ENCODE results near the gene MAD1L1. TPM values are rescaled to one million over a fixed set of nuclear protein-coding genes. Genes with fewer than 3 reads are reported as not detected.

Gene MAD1L1
- total and polyA plus RNA-seq, 2 of the 13 experiments (the other 11 are each of a cell fraction or from before 2014, with no cell fraction given), result 17.4 to 64.7 TPM

DNA sequence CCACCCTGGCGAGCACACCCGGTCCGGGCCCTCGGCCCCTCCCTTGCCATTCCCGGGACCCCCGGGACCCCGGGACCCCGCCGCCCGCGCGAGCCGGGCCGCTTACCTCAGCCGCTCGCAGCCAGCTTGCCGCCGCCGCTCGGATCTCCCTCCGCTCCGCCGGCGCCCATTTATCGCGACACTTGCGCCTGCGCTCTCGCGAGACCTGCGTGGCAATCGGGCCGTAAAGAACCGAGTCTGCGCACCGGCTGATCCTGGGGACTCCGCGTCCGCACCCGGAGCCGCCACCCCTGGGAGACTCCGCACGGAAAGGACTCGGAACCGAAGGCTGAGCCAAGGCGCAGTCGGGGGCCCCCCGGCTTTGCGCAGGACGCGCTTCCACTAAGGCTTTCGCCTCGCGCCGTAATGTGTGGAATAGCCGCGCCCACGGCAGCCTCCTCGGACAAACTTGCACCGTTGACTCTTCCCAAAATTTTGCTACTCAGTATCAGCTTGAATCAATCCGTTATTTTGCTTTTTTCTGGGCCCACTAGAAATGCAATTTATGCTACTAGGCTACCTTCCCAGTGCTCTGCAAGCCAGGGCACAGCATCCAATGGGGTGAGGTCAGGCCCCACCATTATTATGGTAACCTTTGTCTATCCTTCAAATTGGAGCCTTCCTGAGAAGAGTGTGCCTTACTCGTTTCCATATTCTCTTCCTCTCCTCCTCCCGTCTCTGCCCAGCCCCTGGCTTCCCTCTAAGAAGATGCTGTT, at the start of gene MAD1L1 (continued):
- TF ChIP-seq, protein P1, sequence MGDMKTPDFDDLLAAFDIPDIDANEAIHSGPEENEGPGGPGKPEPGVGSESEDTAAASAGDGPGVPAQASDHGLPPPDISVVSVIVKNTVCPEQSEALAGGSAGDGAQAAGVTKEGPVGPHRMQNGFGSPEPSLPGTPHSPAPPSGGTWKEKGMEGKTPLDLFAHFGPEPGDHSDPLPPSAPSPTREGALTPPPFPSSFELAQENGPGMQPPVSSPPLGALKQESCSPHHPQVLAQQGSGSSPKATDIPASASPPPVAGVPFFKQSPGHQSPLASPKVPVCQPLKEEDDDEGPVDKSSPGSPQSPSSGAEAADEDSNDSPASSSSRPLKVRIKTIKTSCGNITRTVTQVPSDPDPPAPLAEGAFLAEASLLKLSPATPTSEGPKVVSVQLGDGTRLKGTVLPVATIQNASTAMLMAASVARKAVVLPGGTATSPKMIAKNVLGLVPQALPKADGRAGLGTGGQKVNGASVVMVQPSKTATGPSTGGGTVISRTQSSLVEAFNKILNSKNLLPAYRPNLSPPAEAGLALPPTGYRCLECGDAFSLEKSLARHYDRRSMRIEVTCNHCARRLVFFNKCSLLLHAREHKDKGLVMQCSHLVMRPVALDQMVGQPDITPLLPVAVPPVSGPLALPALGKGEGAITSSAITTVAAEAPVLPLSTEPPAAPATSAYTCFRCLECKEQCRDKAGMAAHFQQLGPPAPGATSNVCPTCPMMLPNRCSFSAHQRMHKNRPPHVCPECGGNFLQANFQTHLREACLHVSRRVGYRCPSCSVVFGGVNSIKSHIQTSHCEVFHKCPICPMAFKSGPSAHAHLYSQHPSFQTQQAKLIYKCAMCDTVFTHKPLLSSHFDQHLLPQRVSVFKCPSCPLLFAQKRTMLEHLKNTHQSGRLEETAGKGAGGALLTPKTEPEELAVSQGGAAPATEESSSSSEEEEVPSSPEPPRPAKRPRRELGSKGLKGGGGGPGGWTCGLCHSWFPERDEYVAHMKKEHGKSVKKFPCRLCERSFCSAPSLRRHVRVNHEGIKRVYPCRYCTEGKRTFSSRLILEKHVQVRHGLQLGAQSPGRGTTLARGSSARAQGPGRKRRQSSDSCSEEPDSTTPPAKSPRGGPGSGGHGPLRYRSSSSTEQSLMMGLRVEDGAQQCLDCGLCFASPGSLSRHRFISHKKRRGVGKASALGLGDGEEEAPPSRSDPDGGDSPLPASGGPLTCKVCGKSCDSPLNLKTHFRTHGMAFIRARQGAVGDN (CRISPR knock-in tag; IDR thresholded peaks at IDR 0.05), result peak; percentile 71; the same call in 1 of the 2 replicates
- TF ChIP-seq RFX5 (IDR thresholded peaks at IDR 0.05; ENCODE audit: low read depth, low read length) (no peak), ZBTB1 (CRISPR knock-in tag; IDR thresholded peaks at IDR 0.05; ENCODE audit: borderline replicate concordance) (no peak), ZNF615 (CRISPR knock-in tag; IDR thresholded peaks at IDR 0.05; ENCODE audit: borderline replicate concordance) (no peak), ZNF790 (CRISPR knock-in tag; IDR thresholded peaks at IDR 0.05; ENCODE audit: borderline replicate concordance) (no peak), ZFP1 (CRISPR knock-in tag; IDR thresholded peaks at IDR 0.05) (no peak), MAF1 (CRISPR knock-in tag; IDR thresholded peaks at IDR 0.05; ENCODE audit: borderline replicate concordance) (no peak; the same call in 1 of the 2 replicates), NCOA1 (CRISPR knock-in tag; IDR thresholded peaks at IDR 0.05) (no peak), ZNF510 (CRISPR knock-in tag; IDR thresholded peaks at IDR 0.05; ENCODE audit: low read depth) (no peak), MED8 (CRISPR knock-in tag; IDR thresholded peaks at IDR 0.05; ENCODE audit: insufficient replicate concordance) (peak; percentile 77), KMT2A (CRISPR knock-in tag; IDR thresholded peaks at IDR 0.05) (peak; percentile 83), POLR2G (IDR thresholded peaks at IDR 0.05; ENCODE audit: low read depth, low read length) (peak; percentile 77), ZNF775 (CRISPR knock-in tag; IDR thresholded peaks at IDR 0.05; ENCODE audit: borderline replicate concordance) (no peak), SMAD9 (CRISPR knock-in tag; IDR thresholded peaks at IDR 0.05) (no peak), AGO1 (IDR thresholded peaks at IDR 0.05; ENCODE audit: low read depth, low read length, poor library complexity, severe bottlenecking) (peak; percentile 93)
- TF ChIP-seq, protein P2, sequence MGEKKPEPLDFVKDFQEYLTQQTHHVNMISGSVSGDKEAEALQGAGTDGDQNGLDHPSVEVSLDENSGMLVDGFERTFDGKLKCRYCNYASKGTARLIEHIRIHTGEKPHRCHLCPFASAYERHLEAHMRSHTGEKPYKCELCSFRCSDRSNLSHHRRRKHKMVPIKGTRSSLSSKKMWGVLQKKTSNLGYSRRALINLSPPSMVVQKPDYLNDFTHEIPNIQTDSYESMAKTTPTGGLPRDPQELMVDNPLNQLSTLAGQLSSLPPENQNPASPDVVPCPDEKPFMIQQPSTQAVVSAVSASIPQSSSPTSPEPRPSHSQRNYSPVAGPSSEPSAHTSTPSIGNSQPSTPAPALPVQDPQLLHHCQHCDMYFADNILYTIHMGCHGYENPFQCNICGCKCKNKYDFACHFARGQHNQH (CRISPR knock-in tag; IDR thresholded peaks at IDR 0.05), result no peak; the same call in 1 of the 2 replicates
- TF ChIP-seq, protein P3, sequence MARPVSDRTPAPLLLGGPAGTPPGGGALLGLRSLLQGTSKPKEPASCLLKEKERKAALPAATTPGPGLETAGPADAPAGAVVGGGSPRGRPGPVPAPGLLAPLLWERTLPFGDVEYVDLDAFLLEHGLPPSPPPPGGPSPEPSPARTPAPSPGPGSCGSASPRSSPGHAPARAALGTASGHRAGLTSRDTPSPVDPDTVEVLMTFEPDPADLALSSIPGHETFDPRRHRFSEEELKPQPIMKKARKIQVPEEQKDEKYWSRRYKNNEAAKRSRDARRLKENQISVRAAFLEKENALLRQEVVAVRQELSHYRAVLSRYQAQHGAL (CRISPR knock-in tag; IDR thresholded peaks at IDR 0.05; ENCODE audit: not compliant biosample characterization), result no peak
- TF ChIP-seq, protein P4, sequence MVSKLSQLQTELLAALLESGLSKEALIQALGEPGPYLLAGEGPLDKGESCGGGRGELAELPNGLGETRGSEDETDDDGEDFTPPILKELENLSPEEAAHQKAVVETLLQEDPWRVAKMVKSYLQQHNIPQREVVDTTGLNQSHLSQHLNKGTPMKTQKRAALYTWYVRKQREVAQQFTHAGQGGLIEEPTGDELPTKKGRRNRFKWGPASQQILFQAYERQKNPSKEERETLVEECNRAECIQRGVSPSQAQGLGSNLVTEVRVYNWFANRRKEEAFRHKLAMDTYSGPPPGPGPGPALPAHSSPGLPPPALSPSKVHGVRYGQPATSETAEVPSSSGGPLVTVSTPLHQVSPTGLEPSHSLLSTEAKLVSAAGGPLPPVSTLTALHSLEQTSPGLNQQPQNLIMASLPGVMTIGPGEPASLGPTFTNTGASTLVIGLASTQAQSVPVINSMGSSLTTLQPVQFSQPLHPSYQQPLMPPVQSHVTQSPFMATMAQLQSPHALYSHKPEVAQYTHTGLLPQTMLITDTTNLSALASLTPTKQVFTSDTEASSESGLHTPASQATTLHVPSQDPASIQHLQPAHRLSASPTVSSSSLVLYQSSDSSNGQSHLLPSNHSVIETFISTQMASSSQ (IDR thresholded peaks at IDR 0.05; ENCODE audit: low read depth), result no peak
- TF ChIP-seq, protein P4 (CRISPR knock-in tag; IDR thresholded peaks at IDR 0.05; ENCODE audit: borderline replicate concordance), result peak; percentile 73; the same call in 1 of the 2 replicates

All from HepG2 (cell line).